Urothelium cell line (cell line): ENCODE results near the gene MAGEA2.
"Not testable (repeated sequence)": the region's sequence is repeated elsewhere in the genome, so short reads cannot be mapped to it uniquely, and the experiment has no call there.

Source experiments
- DNase-seq: peaks from one replicate; pipeline ENCODE4 v3.0.0; 2011; ENCODE audit warnings: low spot score, mixed read lengths
- FAIRE-seq: peaks from 2 replicates; lab custom pipeline; 2011; peaks lifted over from hg19 to GRCh38; lab: Jason Lieb, UNC

Gene MAGEA2

DNA sequence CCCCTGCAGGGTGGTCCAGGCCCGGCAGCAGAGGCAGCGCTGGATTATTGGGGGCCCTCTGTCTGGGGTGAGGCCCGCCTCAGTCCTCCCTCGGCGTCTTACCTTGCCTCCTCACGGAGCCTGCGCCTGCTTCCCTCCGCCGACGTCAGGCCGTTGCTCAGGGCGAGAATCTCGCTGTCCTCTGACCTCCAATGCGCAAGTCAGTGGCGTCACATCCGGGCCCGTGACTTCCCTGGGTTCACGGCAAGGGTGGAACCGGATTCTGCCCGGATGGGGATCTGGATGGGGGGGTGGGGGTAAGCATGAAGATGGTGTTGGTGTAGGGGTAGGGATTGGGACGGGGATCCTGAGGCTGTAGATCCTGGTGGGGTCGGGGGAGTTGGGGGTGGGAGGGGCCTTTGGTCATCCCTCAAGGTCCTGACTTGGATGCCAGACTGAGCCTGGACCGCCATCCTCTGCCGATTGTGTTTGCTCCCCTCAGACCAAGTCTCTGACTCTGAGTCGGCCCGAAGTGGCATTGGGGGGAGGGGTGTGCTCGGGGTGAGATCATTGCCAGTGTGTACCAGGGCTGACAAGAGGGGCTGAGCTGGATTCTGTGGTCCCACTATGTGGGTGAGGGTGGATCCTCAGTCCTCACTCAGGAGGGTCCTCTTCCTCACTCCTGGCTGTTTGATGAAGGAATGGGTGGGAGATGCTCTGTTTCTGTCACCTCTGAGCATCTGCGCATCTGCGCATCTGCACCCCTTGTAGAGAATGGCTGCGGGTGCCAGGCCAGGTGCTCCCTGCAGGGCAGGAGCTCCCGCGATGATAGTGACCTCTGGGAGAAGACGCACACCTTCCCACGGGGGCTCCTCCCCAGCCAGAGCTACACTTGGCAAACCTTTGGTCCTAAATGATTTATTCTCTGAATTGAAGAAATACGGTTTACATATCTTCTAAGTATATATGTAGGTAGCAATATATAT, at the start of gene MAGEA2:
TSS of gene MAGEA2 (minus strand) at position 157 of the 965 bp plus-strand sequence. CDS start 2,479 bp downstream, outside the sequence.
- FAIRE-seq, DNase-seq: not testable (repeated sequence)

DNA sequence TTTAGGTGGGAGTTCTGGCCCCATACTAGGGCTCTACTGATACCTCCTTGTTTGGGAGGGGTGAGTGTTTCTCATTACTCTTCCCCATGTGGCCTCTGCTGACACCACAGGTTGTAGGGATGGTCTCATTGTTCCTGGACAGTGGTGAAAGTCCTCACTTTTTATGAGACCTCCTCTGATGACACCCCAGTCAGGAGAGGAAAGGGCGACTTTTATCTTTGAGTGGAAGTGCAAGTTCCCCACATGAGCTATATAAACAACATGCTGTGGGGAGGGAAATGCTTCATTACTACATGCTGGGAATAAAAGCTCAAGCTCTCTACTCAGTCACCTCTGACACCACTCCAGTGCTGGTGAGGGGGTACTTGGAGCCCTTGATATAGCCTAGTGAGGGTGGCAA, 45.3 kb upstream of the MAGEA2 start:
- FAIRE-seq = no peak
- no peak for DNase-seq

- DNase-seq, FAIRE-seq: not testable (repeated sequence)
Measured at GRCh38 chrX:152787062-152787461, 33.4 kb upstream of the MAGEA2 start.

- FAIRE-seq = peak; percentile 79
- DNase-seq = not testable (repeated sequence)
Measured at GRCh38 chrX:152769549-152770289, 16.1 kb upstream of the MAGEA2 start, which contains the start of gene MAGEA6. Gene MAGEA6, minus strand, starts transcription at chrX:152769689. Its CDS starts 2,039 bp downstream, at chrX:152767650.

GRCh38 chrX:152766562-152766961, 12.9 kb upstream of the MAGEA2 start:
- FAIRE-seq, DNase-seq: not testable (repeated sequence)

DNA sequence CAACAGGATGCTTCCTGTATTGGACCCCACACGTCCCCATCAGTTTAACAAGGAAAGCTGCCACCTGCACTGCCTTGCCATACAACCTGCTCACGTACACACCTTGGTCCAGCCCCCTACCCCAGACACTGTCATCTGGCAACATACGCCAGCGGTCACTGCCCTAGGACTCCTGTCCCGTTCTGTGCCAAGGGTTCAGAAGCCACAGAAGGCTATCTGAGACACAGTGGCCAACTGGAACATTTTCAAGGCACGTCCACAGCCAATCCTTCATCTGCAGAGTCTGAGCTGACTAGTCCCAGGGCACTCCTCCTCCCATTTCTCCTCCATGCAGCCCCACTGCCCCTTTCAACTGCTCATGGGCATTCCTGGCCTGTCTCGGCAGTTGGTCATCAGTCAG, 7.9 kb upstream of the MAGEA2 start:
- DNase-seq, FAIRE-seq: not testable (repeated sequence)

GRCh38 chrX:152759544-152759943, 5.9 kb upstream of the MAGEA2 start:
- not testable (repeated sequence) for DNase-seq, FAIRE-seq

GRCh38 chrX:152758918-152759317, 5.3 kb upstream of the MAGEA2 start, which contains the start of gene CSAG3:
Gene CSAG3, plus strand, starts transcription at chrX:152759218.
- not testable (repeated sequence) for FAIRE-seq, DNase-seq

GRCh38 chrX:152754871-152755270, 1.2 kb upstream of the MAGEA2 start:
- FAIRE-seq = not testable (repeated sequence)

DNA sequence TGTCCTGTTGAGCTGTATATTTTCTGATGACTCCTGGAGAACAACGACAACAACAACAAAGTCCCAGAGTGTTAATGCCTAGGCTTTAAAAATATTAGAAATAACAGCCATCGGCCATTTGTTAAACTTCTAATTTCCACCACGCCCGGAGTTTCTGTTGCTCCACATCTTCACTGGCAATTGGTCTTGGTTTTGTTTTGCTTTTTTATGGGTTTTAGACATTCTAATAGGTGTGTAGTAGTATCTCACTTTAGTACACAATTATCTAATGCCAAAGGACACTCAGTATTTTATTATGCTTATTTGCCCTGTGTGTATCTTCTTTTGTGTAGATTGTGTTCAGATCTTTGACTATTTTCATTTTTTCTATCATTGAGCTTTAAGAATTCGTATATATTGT, 15.1 kb downstream of the MAGEA2 start:
- FAIRE-seq (no peak), DNase-seq (no peak)

More at GRCh38 chrX:152754871-152755270, 1.2 kb upstream of the MAGEA2 start:
- not testable (repeated sequence) for DNase-seq

- FAIRE-seq, DNase-seq: not testable (repeated sequence)
Measured at GRCh38 chrX:152736528-152736927, 17.1 kb downstream of the MAGEA2 start.

DNA sequence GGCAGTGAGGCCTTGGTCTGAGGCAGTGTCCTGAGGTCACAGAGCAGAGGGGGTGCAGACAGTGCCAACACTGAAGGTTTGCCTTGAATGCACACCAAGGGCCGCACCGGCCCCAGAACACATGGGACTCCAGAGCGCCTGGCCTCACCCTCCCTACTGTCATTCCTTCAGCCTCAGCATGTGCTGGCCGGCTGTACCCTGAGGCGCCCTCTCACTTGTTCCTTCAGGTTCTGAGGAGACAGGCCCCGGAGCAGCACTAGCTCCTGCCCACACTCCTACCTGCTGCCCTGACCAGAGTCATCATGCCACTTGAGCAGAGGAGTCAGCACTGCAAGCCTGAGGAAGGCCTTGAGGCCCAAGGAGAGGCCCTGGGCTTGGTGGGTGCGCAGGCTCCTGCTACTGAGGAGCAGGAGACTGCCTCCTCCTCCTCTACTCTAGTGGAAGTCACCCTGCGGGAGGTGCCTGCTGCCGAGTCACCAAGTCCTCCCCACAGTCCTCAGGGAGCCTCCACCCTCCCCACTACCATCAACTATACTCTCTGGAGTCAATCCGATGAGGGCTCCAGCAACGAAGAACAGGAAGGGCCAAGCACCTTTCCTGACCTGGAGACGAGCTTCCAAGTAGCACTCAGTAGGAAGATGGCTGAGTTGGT, 17.7 kb downstream of the MAGEA2 start:
- DNase-seq = no peak
- no peak for FAIRE-seq

- FAIRE-seq (no peak), DNase-seq (no peak)
Measured at GRCh38 chrX:152735101-152735500, 18.5 kb downstream of the MAGEA2 start.

DNA sequence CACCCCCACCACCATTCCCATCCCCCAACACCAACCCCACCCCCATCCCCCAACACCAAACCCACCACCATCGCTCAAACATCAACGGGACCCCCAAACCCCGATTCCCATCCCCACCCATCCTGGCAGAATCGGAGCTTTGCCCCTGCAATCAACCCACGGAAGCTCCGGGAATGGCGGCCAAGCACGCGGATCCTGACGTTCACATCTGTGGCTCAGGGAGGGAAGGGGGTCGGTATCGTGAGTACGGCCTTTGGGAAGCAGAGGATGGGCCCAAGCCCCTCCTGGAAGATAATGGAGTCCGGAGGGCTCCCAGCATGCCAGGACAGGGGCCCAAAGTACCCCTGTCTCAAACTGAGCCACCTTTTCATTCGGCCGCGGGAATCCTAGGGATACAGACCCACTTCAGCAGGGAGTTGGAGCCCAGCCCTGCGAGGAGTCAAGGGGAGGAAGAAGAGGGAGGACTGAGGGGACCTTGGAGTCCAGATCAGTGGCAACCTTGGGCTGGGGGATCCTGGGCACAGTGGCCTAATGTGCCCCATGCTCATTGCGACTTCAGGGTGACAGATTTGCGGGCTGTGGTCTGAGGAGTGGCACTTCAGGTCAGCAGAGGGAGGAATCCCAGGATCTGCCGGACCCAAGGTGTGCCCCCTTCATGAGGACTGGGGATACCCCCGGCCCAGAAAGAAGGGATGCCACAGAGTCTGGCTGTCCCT, 19.3 kb downstream of the MAGEA2 start:
- not testable (repeated sequence) for DNase-seq, FAIRE-seq

DNA sequence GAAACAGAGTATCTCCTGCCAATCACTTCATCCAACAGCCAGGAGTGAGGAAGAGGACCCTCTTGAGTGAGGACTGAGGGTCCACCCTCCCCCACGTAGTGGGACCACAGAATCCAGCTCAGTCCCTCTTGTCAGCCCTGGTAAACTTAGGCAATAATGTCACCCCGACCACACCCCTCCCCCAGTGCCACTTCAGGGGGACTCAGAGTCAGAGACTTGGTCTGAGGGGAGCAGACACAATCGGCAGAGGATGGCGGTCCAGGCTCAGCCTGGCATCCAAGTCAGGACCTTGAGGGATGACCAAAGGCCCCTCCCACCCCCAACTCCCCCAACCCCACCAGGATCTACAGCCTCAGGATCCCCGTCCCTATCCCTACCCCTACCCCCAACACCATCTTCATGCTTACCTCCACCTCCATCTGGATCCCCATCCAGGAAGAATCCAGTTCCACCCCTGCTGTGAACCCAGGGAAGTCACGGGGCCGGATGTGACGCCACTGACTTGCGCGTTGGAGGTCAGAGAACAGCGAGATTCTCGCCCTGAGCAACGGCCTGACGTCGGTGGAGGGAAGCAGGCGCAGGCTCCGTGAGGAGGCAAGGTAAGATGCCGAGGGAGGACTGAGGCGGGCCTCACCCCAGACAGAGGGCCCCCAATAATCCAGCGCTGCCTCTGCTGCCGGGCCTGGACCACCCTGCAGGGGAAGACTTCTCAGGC, 20.2 kb downstream of the MAGEA2 start, which contains the start of the genes CSAG1 and MAGEA12:
TSS of gene CSAG1 (minus strand) at position 461 of the 715 bp plus-strand sequence. CDS start 1,261 bp downstream, outside the sequence.
TSS of gene MAGEA12 (plus strand) at position 497 of the 715 bp plus-strand sequence. CDS start 2,405 bp downstream, outside the sequence.
- DNase-seq (no peak), FAIRE-seq (no peak)

DNA sequence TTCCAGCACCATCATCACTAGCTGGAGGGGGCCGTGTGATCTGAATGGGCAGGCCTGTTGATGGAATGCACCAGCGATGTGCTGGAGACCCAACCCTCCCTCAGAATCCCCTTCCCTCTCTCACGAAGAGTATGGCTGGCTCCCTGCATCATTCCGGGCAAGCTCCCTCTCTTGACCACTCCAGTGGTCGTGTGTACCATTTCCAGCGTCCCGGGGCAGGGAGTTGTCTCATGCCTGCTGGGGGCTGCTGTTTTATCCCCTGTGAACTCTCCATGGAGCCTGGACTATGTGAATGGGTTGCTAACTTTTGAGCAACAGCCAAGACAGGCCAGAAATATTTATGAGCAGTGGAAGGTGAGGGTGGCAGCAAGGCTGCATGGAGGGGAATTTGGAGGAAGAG, 28.2 kb downstream of the MAGEA2 start:
- FAIRE-seq (no peak), DNase-seq (no peak)

- peak; percentile 93 for FAIRE-seq
- DNase-seq = not testable (repeated sequence)
Measured at GRCh38 chrX:152713815-152714787, 39.5 kb downstream of the MAGEA2 start, which contains the start of gene MAGEA2B. Gene MAGEA2B, plus strand, starts transcription at chrX:152714628. Its CDS starts 2,479 bp downstream, at chrX:152717107.

GRCh38 chrX:152713195-152713594, 40.4 kb downstream of the MAGEA2 start:
- not testable (repeated sequence) for FAIRE-seq

More at GRCh38 chrX:152713195-152713594, 40.4 kb downstream of the MAGEA2 start:
- not testable (repeated sequence) for DNase-seq
